Tibial nerve (tissue), 4 donors: Measurements from ENCODE around the gene CLPSL1. TPM values are rescaled to one million over a fixed set of nuclear protein-coding genes. Genes with fewer than 3 reads are reported as not detected.
"Not testable (repeated sequence)": the region's sequence is repeated elsewhere in the genome, so short reads cannot be mapped to it uniquely, and the experiment has no call there.

Experiments
- DNase-seq, 2 donors: peaks; one replicate each; pipeline ENCODE4 v3.0.0-alpha.2; 2019; ENCODE audit warnings: low spot score in 2 of 2
- H3K27ac ChIP-seq, 4 donors: fragments of 200-600 bp; sonication (generic) in 3 of 4; one replicate each; pipeline ENCODE4 v1.5.1; 2017 to 2019; ENCODE audit warnings: mild to moderate bottlenecking in 1 of 4
- H3K27me3 ChIP-seq, 2 donors: fragments of 200-600 bp; sonication (generic) in 1 of 2; one replicate each; pipeline versions ENCODE4 v1.5.1 to v1.6.0; 2017 to 2019
- H3K36me3 ChIP-seq, 3 donors: fragments of 200-600 bp; sonication (generic); one replicate each; pipeline ENCODE4 v1.5.1; 2018 to 2019
- H3K4me1 ChIP-seq, 4 donors: fragments of 200-600 bp; sonication (generic) in 3 of 4; one replicate each; pipeline ENCODE4 v1.5.1; 2017 to 2019
- H3K4me3 ChIP-seq, 4 donors: fragments of 200-600 bp; sonication (generic) in 3 of 4; one replicate each; pipeline ENCODE4 v1.5.1; 2017 to 2019; ENCODE audit warnings: mild to moderate bottlenecking in 1 of 4, moderate library complexity in 1 of 4
- H3K9me3 ChIP-seq, 4 donors: fragments of 200-600 bp; sonication (generic) in 3 of 4; one replicate each; pipeline ENCODE4 v1.5.1; 2017 to 2019
- CTCF ChIP-seq, 5 experiments: fragments of 200-600 bp in 3 of 5; fragments of 450-650 bp in 2 of 5; sonication (generic) in 3 of 5; IDR thresholded peaks; one replicate each; pipeline ENCODE4 v1.5.1; 2016 to 2019; ENCODE audit warnings: antibody characterized with exemption in 5 of 5, mild to moderate bottlenecking in 3 of 5, moderate library complexity in 2 of 5
- EP300 ChIP-seq, 2 donors: sonication (generic); formaldehyde crosslinking; IDR thresholded peaks; one replicate each; pipeline ENCODE4 v1.6.1; 2017; ENCODE audit warnings: antibody characterized with exemption in 2 of 2, mild to moderate bottlenecking in 1 of 2
- POLR2A ChIP-seq, 2 donors: fragments of 450-650 bp; IDR thresholded peaks; one replicate each; pipeline ENCODE4 v1.6.1; 2017; ENCODE audit warnings: antibody characterized with exemption in 2 of 2, mild to moderate bottlenecking in 2 of 2, moderate library complexity in 2 of 2
- WGBS, 2 donors: methylation state at CpG; one replicate each; pipeline ENCODE4 v1.1.5; 2018; 5-methylcytosine and 5-hydroxymethylcytosine counted together
- total RNA-seq, 4 donors: library from RNA; depleted of rRNA; stranded (reverse); fragments of >200 nt; gene quantifications; one replicate each; pipeline ENCODE4 v1.1.0, GENCODE V29; 2016

Gene CLPSL1, protein sequence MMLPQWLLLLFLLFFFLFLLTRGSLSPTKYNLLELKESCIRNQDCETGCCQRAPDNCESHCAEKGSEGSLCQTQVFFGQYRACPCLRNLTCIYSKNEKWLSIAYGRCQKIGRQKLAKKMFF
- not detected for total RNA-seq

GRCh38 chr6:35780719-35781118, at the start of gene CLPSL1:
Gene CLPSL1, plus strand, starts transcription at chr6:35781019. Its CDS starts 92 bp downstream, at chr6:35781111.
- Histone ChIP-seq H3K27ac (no peak within 1 kb of the TSS), H3K27me3 (peaks cover 0 to 29% of the 10 kb centered on the region in 2 donors), H3K4me3 (no peak within 1 kb of the TSS), H3K36me3 (no peaks in the 10 kb centered on the region), H3K9me3 (no peaks in the 10 kb centered on the region), H3K4me1 (peaks cover 0 to 9% (median 3%) of the 10 kb centered on the region in 4 donors)
- DNase-seq: no peak
- 80 to 86% methylated on average over 7 of the region's 7 CpGs for WGBS, 2 donors
- TF ChIP-seq CTCF (IDR thresholded peaks at IDR 0.05) (no peak), POLR2A (IDR thresholded peaks at IDR 0.05) (no peak), EP300 (IDR thresholded peaks at IDR 0.05) (no peak)

DNA sequence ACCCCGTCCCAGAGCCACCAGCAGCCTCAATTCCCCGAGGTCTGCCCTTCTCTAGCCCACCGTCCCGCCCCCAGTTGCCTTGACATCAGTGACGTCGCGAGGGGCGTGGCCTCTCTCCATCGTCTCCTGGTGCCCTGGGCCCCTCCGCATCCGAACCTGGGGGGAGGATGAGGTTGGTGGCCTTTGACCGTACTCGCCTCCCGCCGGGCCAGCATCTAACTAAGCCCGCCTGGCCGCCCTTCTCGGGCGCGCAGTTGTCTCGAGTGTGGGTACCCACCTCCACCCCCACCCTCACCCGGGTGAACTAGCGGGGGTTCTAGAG, 49.4 kb upstream of the CLPSL1 start:
- H3K4me1 ChIP-seq: peaks cover 14 to 81% (median 62%) of the 10 kb centered on the region in 4 donors
- peak overlapping the region; percentile 98 to 100 (median 100) for H3K27ac ChIP-seq
- no peaks in the 10 kb centered on the region for H3K27me3 ChIP-seq
- TF ChIP-seq POLR2A (IDR thresholded peaks at IDR 0.05) (peak; percentile 72 to 81), EP300 (IDR thresholded peaks at IDR 0.05) (peak in 1 of 2 donors; percentile 81), CTCF (IDR thresholded peaks at IDR 0.05) (no peak)
- WGBS, 2 donors: 0% methylated on average over 17 to 19 of the region's 23 CpGs
- peak; percentile 97 to 100 for DNase-seq
- no peaks in the 10 kb centered on the region for H3K36me3 ChIP-seq
- H3K9me3 ChIP-seq: no peaks in the 10 kb centered on the region
- H3K4me3 ChIP-seq: peak overlapping the region; percentile 50 to 77 (median 64)

DNA sequence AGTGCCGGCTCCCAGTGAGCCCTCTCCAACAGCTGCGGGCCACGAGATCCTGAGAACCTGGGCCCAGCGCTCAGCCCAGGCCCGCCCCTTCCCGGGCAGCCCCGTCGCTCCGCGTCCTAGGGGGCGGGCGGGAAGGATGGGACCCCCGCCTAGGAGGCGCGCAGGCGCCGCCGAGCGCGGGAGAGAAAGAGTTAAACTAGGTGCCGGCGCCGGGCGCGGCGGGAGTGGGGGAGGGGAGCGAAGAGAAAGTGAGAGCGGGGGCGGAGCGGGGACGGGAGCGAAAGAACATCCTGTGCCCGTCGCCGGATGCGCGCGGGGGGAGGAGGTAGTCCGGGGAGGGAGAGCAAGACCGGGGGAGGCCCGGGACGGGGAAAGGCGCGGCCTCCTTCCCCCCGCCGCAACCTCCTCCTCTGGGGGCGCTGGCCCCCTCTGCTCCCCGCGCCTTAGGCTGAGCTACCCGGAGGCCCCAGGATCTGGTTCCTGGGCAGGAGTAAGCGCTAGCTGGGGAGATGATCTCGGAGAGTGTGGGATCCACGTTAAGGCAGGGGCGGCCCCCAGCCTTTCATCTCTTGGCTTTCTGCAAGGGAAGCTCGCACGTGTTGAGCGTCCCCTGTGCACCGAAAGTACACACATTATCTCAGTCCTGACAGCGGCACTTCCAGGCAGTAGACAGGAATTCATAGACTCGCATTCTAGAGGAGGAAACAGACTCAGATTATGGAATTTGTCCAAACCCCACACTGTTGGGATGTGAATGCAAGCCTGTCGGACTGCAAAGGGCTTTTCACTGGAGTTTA, 48.9 kb upstream of the CLPSL1 start:
- DNase-seq: peak; percentile 97 to 98
- TF ChIP-seq POLR2A (IDR thresholded peaks at IDR 0.05) (peak; percentile 22 to 71), CTCF (IDR thresholded peaks at IDR 0.05) (peak in 2 of 5 experiments; percentile 51 to 58), EP300 (IDR thresholded peaks at IDR 0.05) (peak; percentile 96)
- H3K4me1 ChIP-seq: peaks cover 14 to 77% (median 59%) of the 10 kb centered on the region in 4 donors
- peak overlapping the region; percentile 50 to 77 (median 64) for H3K4me3 ChIP-seq
- H3K27me3 ChIP-seq: no peaks in the 10 kb centered on the region
- peak overlapping the region; percentile 98 to 100 (median 100) for H3K27ac ChIP-seq
- H3K9me3 ChIP-seq: no peaks in the 10 kb centered on the region
- WGBS, 2 donors: 0 to 1% methylated on average over 54 to 56 of the region's 61 CpGs
- no peaks in the 10 kb centered on the region for H3K36me3 ChIP-seq

- Histone ChIP-seq H3K4me3 (no peak overlapping the region), H3K36me3 (no peaks in the 10 kb centered on the region), H3K4me1 (peaks cover 14 to 68% (median 51%) of the 10 kb centered on the region in 4 donors), H3K27ac (peak overlapping the region; percentile 98 to 100 (median 100)), H3K9me3 (no peaks in the 10 kb centered on the region), H3K27me3 (no peaks in the 10 kb centered on the region)
- no peak for TF ChIP-seq EP300 (IDR thresholded peaks at IDR 0.05)
- TF ChIP-seq CTCF (IDR thresholded peaks at IDR 0.05): no peak
- TF ChIP-seq POLR2A (IDR thresholded peaks at IDR 0.05): no peak
- no peak for DNase-seq
- 91 to 93% methylated on average over 8 of the region's 8 CpGs for WGBS, 2 donors
These were observed 47.2 kb upstream of the CLPSL1 start for GRCh38 chr6:35733633-35734032.

DNA sequence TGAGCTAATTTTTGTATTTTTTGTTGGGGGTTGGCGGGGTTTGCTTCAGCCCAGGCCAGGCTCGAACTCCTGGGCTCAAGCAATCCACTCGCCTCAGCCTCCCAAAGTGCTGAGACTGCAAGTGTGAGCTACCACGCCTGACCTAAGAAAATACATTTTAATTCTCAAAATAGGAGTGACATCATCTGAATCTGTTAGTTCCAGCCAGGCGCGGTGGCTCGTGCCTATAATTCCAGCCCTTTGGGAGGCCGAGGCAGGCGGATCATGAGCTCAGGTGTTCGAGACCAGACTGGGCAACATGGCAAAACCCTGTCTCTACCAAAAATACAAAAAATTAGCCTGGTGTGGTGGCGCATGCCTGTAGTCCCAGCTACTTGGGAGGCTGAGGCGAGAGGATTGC, 46.5 kb upstream of the CLPSL1 start:
- H3K27me3 ChIP-seq, H3K9me3 ChIP-seq, H3K36me3 ChIP-seq, H3K4me3 ChIP-seq, DNase-seq: not testable (repeated sequence)
- H3K27ac ChIP-seq: peak overlapping the region; percentile 98 to 100 (median 100)
- 91 to 96% methylated on average over 12 of the region's 12 CpGs for WGBS, 2 donors
- H3K4me1 ChIP-seq: peaks cover 10 to 61% (median 44%) of the 10 kb centered on the region in 4 donors
